NCI-H748 treated with DMSO at 0.1 percent for 48 hours (cell line): ENCODE data around the gene APOBEC2.
A peak's percentile ranks its signal among the peaks of the same experiment; 100 is the strongest.
"Not testable (repeated sequence)": the region's sequence is repeated elsewhere in the genome, so short reads cannot be mapped to it uniquely, and the experiment has no call there.

Experiments
- DNase-seq: peaks from one replicate; lab custom pipeline; 2025; lab: John Stamatoyannopoulos, UW

APOBEC2 gene

GRCh38 chr6:41053041-41053440, at the start of gene APOBEC2:
APOBEC2 (plus strand) TSS chr6:41053202; CDS start chr6:41053348, 146 bp downstream.
- no peak for DNase-seq

GRCh38 chr6:41006217-41006616, 46.8 kb upstream of the APOBEC2 start:
- DNase-seq = peak; percentile 49

GRCh38 chr6:41006980-41007379, 46.0 kb upstream of the APOBEC2 start:
- not testable (repeated sequence) for DNase-seq

- DNase-seq = no peak
Measured at GRCh38 chr6:41008011-41008410, 45.0 kb upstream of the APOBEC2 start.

- DNase-seq = no peak
Measured at GRCh38 chr6:41009669-41010068, 43.3 kb upstream of the APOBEC2 start.

- no peak for DNase-seq
Measured at GRCh38 chr6:41011673-41012072, 41.3 kb upstream of the APOBEC2 start.

- no peak for DNase-seq
Measured at GRCh38 chr6:41013466-41014153, 39.4 kb upstream of the APOBEC2 start.

GRCh38 chr6:41014780-41015179, 38.2 kb upstream of the APOBEC2 start:
- DNase-seq = no peak

GRCh38 chr6:41015860-41016259, 37.1 kb upstream of the APOBEC2 start:
- DNase-seq = not testable (repeated sequence)

- no peak for DNase-seq
Measured at GRCh38 chr6:41017663-41018062, 35.3 kb upstream of the APOBEC2 start.

GRCh38 chr6:41021832-41022231, 31.2 kb upstream of the APOBEC2 start:
- DNase-seq = no peak

- no peak for DNase-seq
Measured at GRCh38 chr6:41022294-41022693, 30.7 kb upstream of the APOBEC2 start.

- no peak for DNase-seq
Measured at GRCh38 chr6:41023114-41023513, 29.9 kb upstream of the APOBEC2 start.

GRCh38 chr6:41025966-41026530, 27.0 kb upstream of the APOBEC2 start:
- DNase-seq = no peak

- DNase-seq = no peak
Measured at GRCh38 chr6:41027241-41027640, 25.8 kb upstream of the APOBEC2 start.

GRCh38 chr6:41027799-41028560, 25.0 kb upstream of the APOBEC2 start:
- DNase-seq = peak; percentile 59

- no peak for DNase-seq
Measured at GRCh38 chr6:41028561-41029412, 24.2 kb upstream of the APOBEC2 start.

GRCh38 chr6:41032830-41033229, 20.2 kb upstream of the APOBEC2 start:
- DNase-seq = no peak

GRCh38 chr6:41033776-41034175, 19.2 kb upstream of the APOBEC2 start:
- no peak for DNase-seq

- DNase-seq = no peak
Measured at GRCh38 chr6:41036186-41036585, 16.8 kb upstream of the APOBEC2 start.

- DNase-seq = no peak
Measured at GRCh38 chr6:41036601-41037000, 16.4 kb upstream of the APOBEC2 start.
